Measurements from ENCODE around the gene VPS13A. TPM values are rescaled to one million over a fixed set of nuclear protein-coding genes. Genes with fewer than 3 reads are reported as not detected.

The VPS13A gene
- total and polyA plus RNA-seq, 2 experiments from 2014 or later: 13.2 to 65.6 TPM

GRCh38 chr9:77133011-77133410 lies 44.3 kb upstream of the VPS13A start:
- no peaks in the 10 kb centered on the region for H3K79me2 ChIP-seq
- WGBS (ENCODE audit: low lambda C conversion rate, missing lambda C conversion rate): 92% methylated on average over 1 of the region's 1 CpG
- H3K27me3 ChIP-seq: no peaks in the 10 kb centered on the region
- H3K27ac ChIP-seq: no peak overlapping the region
- no peak overlapping the region for H3K4me3 ChIP-seq
- TF ChIP-seq, protein P1, sequence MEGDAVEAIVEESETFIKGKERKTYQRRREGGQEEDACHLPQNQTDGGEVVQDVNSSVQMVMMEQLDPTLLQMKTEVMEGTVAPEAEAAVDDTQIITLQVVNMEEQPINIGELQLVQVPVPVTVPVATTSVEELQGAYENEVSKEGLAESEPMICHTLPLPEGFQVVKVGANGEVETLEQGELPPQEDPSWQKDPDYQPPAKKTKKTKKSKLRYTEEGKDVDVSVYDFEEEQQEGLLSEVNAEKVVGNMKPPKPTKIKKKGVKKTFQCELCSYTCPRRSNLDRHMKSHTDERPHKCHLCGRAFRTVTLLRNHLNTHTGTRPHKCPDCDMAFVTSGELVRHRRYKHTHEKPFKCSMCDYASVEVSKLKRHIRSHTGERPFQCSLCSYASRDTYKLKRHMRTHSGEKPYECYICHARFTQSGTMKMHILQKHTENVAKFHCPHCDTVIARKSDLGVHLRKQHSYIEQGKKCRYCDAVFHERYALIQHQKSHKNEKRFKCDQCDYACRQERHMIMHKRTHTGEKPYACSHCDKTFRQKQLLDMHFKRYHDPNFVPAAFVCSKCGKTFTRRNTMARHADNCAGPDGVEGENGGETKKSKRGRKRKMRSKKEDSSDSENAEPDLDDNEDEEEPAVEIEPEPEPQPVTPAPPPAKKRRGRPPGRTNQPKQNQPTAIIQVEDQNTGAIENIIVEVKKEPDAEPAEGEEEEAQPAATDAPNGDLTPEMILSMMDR (IDR thresholded peaks at IDR 0.05; ENCODE audit: poor library complexity): no peak
- TF ChIP-seq EZH2phosphoT487 (IDR thresholded peaks at IDR 0.05; ENCODE audit: low read depth, severe bottlenecking, unreplicated experiment) (no peak), EZH2 (IDR thresholded peaks at IDR 0.05; ENCODE audit: borderline replicate concordance) (no peak)
- H4K20me1 ChIP-seq (ENCODE audit: insufficient read depth, poor library complexity, severe bottlenecking): no peaks in the 10 kb centered on the region
- H3K36me3 ChIP-seq (replicated peaks; ENCODE audit: insufficient read depth, low read depth): no peaks in the 10 kb centered on the region
- no peak overlapping the region for H3K4me2 ChIP-seq
- no peak for DNase-seq (ENCODE audit: low spot score)
- H3K4me1 ChIP-seq (ENCODE audit: insufficient read depth): no peaks in the 10 kb centered on the region
- H3K9me3 ChIP-seq (ENCODE audit: low read depth): no peaks in the 10 kb centered on the region
- H3K9me2 ChIP-seq (replicated peaks; ENCODE audit: insufficient read depth): no peaks in the 10 kb centered on the region
- no peak overlapping the region for H2AFZ ChIP-seq

DNA sequence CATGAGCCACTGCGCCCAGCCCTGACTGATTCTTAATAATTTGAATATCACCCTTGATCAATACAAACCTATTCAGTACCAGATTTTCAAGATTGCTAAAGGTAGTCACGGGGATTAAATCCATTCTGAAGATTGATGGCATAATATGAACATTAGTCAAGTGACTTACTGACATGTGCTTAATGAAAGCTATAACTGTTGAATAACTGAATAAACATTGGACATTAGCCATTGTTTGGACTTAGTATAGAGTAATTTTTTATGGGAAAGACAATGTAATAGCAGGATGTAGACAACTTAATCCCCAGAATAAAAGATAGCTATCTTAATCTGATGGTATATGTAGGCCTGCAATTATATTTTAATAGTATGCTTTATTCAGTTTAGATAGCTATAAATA lies 35.0 kb upstream of the VPS13A start:
- no peak for DNase-seq (ENCODE audit: low spot score)
- Histone ChIP-seq H2AFZ (no peak overlapping the region), H4K20me1 (ENCODE audit: insufficient read depth, poor library complexity, severe bottlenecking) (no peaks in the 10 kb centered on the region), H3K4me3 (no peak overlapping the region), H3K27ac (no peak overlapping the region), H3K9me2 (replicated peaks; ENCODE audit: insufficient read depth) (no peaks in the 10 kb centered on the region), H3K4me1 (ENCODE audit: insufficient read depth) (no peaks in the 10 kb centered on the region), H3K79me2 (no peaks in the 10 kb centered on the region), H3K4me2 (no peak overlapping the region), H3K27me3 (peaks cover 3% of the 10 kb centered on the region), H3K36me3 (replicated peaks; ENCODE audit: insufficient read depth, low read depth) (no peaks in the 10 kb centered on the region), H3K9me3 (ENCODE audit: low read depth) (no peaks in the 10 kb centered on the region)
- 89% methylated on average over 2 of the region's 2 CpGs for WGBS (ENCODE audit: low lambda C conversion rate, missing lambda C conversion rate)
- no peak for TF ChIP-seq EZH2 (IDR thresholded peaks at IDR 0.05; ENCODE audit: borderline replicate concordance)
- no peak for TF ChIP-seq EZH2phosphoT487 (IDR thresholded peaks at IDR 0.05; ENCODE audit: low read depth, severe bottlenecking, unreplicated experiment)
- TF ChIP-seq, protein P1 (IDR thresholded peaks at IDR 0.05; ENCODE audit: poor library complexity): no peak

GRCh38 chr9:77149879-77150278 lies 27.5 kb upstream of the VPS13A start:
- Histone ChIP-seq H3K27ac (no peak overlapping the region), H3K9me3 (ENCODE audit: low read depth) (no peaks in the 10 kb centered on the region)
- TF ChIP-seq, protein P1 (IDR thresholded peaks at IDR 0.05; ENCODE audit: poor library complexity): no peak
- TF ChIP-seq EZH2phosphoT487 (IDR thresholded peaks at IDR 0.05; ENCODE audit: low read depth, severe bottlenecking, unreplicated experiment) (no peak), EZH2 (IDR thresholded peaks at IDR 0.05; ENCODE audit: borderline replicate concordance) (no peak)

GRCh38 chr9:77152289-77152688 lies 25.0 kb upstream of the VPS13A start:
- H3K79me2 ChIP-seq: no peaks in the 10 kb centered on the region
- H3K4me1 ChIP-seq (ENCODE audit: insufficient read depth): no peaks in the 10 kb centered on the region
- H3K27me3 ChIP-seq: peaks cover 4% of the 10 kb centered on the region
- H3K4me3 ChIP-seq: no peak overlapping the region
- H3K9me2 ChIP-seq (replicated peaks; ENCODE audit: insufficient read depth): no peaks in the 10 kb centered on the region
- H3K9me3 ChIP-seq (ENCODE audit: low read depth): no peaks in the 10 kb centered on the region
- H4K20me1 ChIP-seq (ENCODE audit: insufficient read depth, poor library complexity, severe bottlenecking): no peaks in the 10 kb centered on the region
- DNase-seq (ENCODE audit: low spot score): no peak
- H3K27ac ChIP-seq: no peak overlapping the region
- no peak overlapping the region for H2AFZ ChIP-seq
- WGBS (ENCODE audit: low lambda C conversion rate, missing lambda C conversion rate): 69% methylated on average over 1 of the region's 1 CpG
- H3K36me3 ChIP-seq (replicated peaks; ENCODE audit: insufficient read depth, low read depth): no peaks in the 10 kb centered on the region
- TF ChIP-seq EZH2 (IDR thresholded peaks at IDR 0.05; ENCODE audit: borderline replicate concordance): no peak
- TF ChIP-seq, protein P1 (IDR thresholded peaks at IDR 0.05; ENCODE audit: poor library complexity): no peak
- no peak for TF ChIP-seq EZH2phosphoT487 (IDR thresholded peaks at IDR 0.05; ENCODE audit: low read depth, severe bottlenecking, unreplicated experiment)
- H3K4me2 ChIP-seq: no peak overlapping the region

More at GRCh38 chr9:77149879-77150278, 27.5 kb upstream of the VPS13A start:
- Histone ChIP-seq H3K36me3 (replicated peaks; ENCODE audit: insufficient read depth, low read depth) (no peaks in the 10 kb centered on the region), H4K20me1 (ENCODE audit: insufficient read depth, poor library complexity, severe bottlenecking) (no peaks in the 10 kb centered on the region), H3K79me2 (no peaks in the 10 kb centered on the region), H3K4me1 (ENCODE audit: insufficient read depth) (no peaks in the 10 kb centered on the region), H3K4me3 (no peak overlapping the region), H3K4me2 (no peak overlapping the region), H2AFZ (no peak overlapping the region), H3K9me2 (replicated peaks; ENCODE audit: insufficient read depth) (no peaks in the 10 kb centered on the region), H3K27me3 (peaks cover 4% of the 10 kb centered on the region)
- no peak for DNase-seq (ENCODE audit: low spot score)
- 55% methylated on average over 2 of the region's 2 CpGs for WGBS (ENCODE audit: low lambda C conversion rate, missing lambda C conversion rate)
